ENCODE measurements around the gene TPSB2. TPM values are rescaled to one million over a fixed set of nuclear protein-coding genes. Genes with fewer than 3 reads are reported as not detected.
"Not testable (repeated sequence)": the region's sequence is repeated elsewhere in the genome, so short reads cannot be mapped to it uniquely, and the experiment has no call there.

TPSB2 gene
- total RNA-seq, 1 donor from 2014 or later = not detected

- Histone ChIP-seq H3K9ac (ENCODE audit: low read depth in 1 of 3, low read length in 3 of 3) (no peak overlapping the region), H3K36me3 (ENCODE audit: control insufficient read depth in 3 of 3, insufficient read depth in 3 of 3, low read length in 3 of 3) (no peaks in the 10 kb centered on the region), H3K9me3 (ENCODE audit: control insufficient read depth in 3 of 3, low read length in 3 of 3) (no peaks in the 10 kb centered on the region), H3K27me3 (ENCODE audit: control insufficient read depth in 3 of 3, insufficient read depth in 3 of 3, low read length in 3 of 3) (peaks cover 6 to 17% (median 14%) of the 10 kb centered on the region in 3 donors), H3K4me1 (ENCODE audit: control insufficient read depth in 3 of 3, insufficient read depth in 3 of 3, low read length in 3 of 3) (no peaks in the 10 kb centered on the region), H3K27ac (ENCODE audit: low read depth, low read length) (no peak overlapping the region), H3K4me3 (ENCODE audit: low read length in 3 of 3) (no peak overlapping the region)
Observed at GRCh38 chr16:1202274-1202673, 27.7 kb downstream of the TPSB2 start.

GRCh38 chr16:1201444-1201843 lies 28.5 kb downstream of the TPSB2 start:
- H3K9ac ChIP-seq (ENCODE audit: low read depth in 1 of 3, low read length in 3 of 3) = no peak overlapping the region
- H3K27me3 ChIP-seq (ENCODE audit: control insufficient read depth in 3 of 3, insufficient read depth in 3 of 3, low read length in 3 of 3) = peaks cover 11 to 24% (median 18%) of the 10 kb centered on the region in 3 donors
- no peaks in the 10 kb centered on the region for H3K9me3 ChIP-seq (ENCODE audit: control insufficient read depth in 3 of 3, low read length in 3 of 3)
- no peaks in the 10 kb centered on the region for H3K36me3 ChIP-seq (ENCODE audit: control insufficient read depth in 3 of 3, insufficient read depth in 3 of 3, low read length in 3 of 3)
- no peak overlapping the region for H3K4me3 ChIP-seq (ENCODE audit: low read length in 3 of 3)
- no peaks in the 10 kb centered on the region for H3K4me1 ChIP-seq (ENCODE audit: control insufficient read depth in 3 of 3, insufficient read depth in 3 of 3, low read length in 3 of 3)
- H3K27ac ChIP-seq (ENCODE audit: low read depth, low read length) = no peak overlapping the region

GRCh38 chr16:1200014-1200627 lies 29.9 kb downstream of the TPSB2 start:
- H3K9ac ChIP-seq (ENCODE audit: low read depth in 1 of 3, low read length in 3 of 3) = no peak overlapping the region
- H3K9me3 ChIP-seq (ENCODE audit: control insufficient read depth in 3 of 3, low read length in 3 of 3) = no peaks in the 10 kb centered on the region
- no peak overlapping the region for H3K4me3 ChIP-seq (ENCODE audit: low read length in 3 of 3)
- peaks cover 12 to 29% (median 21%) of the 10 kb centered on the region in 3 donors for H3K27me3 ChIP-seq (ENCODE audit: control insufficient read depth in 3 of 3, insufficient read depth in 3 of 3, low read length in 3 of 3)
- H3K27ac ChIP-seq (ENCODE audit: low read depth, low read length) = no peak overlapping the region
- H3K36me3 ChIP-seq (ENCODE audit: control insufficient read depth in 3 of 3, insufficient read depth in 3 of 3, low read length in 3 of 3) = no peaks in the 10 kb centered on the region
- H3K4me1 ChIP-seq (ENCODE audit: control insufficient read depth in 3 of 3, insufficient read depth in 3 of 3, low read length in 3 of 3) = no peaks in the 10 kb centered on the region

- H3K27ac ChIP-seq (ENCODE audit: low read depth, low read length) = no peak overlapping the region
- H3K4me1 ChIP-seq (ENCODE audit: control insufficient read depth in 3 of 3, insufficient read depth in 3 of 3, low read length in 3 of 3) = no peaks in the 10 kb centered on the region
- no peaks in the 10 kb centered on the region for H3K9me3 ChIP-seq (ENCODE audit: control insufficient read depth in 3 of 3, low read length in 3 of 3)
- no peak overlapping the region for H3K9ac ChIP-seq (ENCODE audit: low read depth in 1 of 3, low read length in 3 of 3)
- no peak overlapping the region for H3K4me3 ChIP-seq (ENCODE audit: low read length in 3 of 3)
- no peaks in the 10 kb centered on the region for H3K36me3 ChIP-seq (ENCODE audit: control insufficient read depth in 3 of 3, insufficient read depth in 3 of 3, low read length in 3 of 3)
- H3K27me3 ChIP-seq (ENCODE audit: control insufficient read depth in 3 of 3, insufficient read depth in 3 of 3, low read length in 3 of 3) = peaks cover 12 to 28% (median 23%) of the 10 kb centered on the region in 3 donors
Observed at GRCh38 chr16:1199347-1200013, 30.5 kb downstream of the TPSB2 start.

GRCh38 chr16:1198671-1199346 lies 31.2 kb downstream of the TPSB2 start:
- not testable (repeated sequence) for H3K9me3 ChIP-seq (ENCODE audit: control insufficient read depth in 3 of 3, low read length in 3 of 3); H3K9ac ChIP-seq (ENCODE audit: low read depth in 1 of 3, low read length in 3 of 3); H3K4me1 ChIP-seq (ENCODE audit: control insufficient read depth in 3 of 3, insufficient read depth in 3 of 3, low read length in 3 of 3); H3K27ac ChIP-seq (ENCODE audit: low read depth, low read length); H3K4me3 ChIP-seq (ENCODE audit: low read length in 3 of 3); H3K36me3 ChIP-seq (ENCODE audit: control insufficient read depth in 3 of 3, insufficient read depth in 3 of 3, low read length in 3 of 3)
- H3K27me3 ChIP-seq (ENCODE audit: control insufficient read depth in 3 of 3, insufficient read depth in 3 of 3, low read length in 3 of 3) = peaks cover 12 to 32% (median 23%) of the 10 kb centered on the region in 3 donors

- H3K27ac ChIP-seq (ENCODE audit: low read depth, low read length) = no peak overlapping the region
- H3K9me3 ChIP-seq (ENCODE audit: control insufficient read depth in 3 of 3, low read length in 3 of 3) = no peaks in the 10 kb centered on the region
- H3K36me3 ChIP-seq (ENCODE audit: control insufficient read depth in 3 of 3, insufficient read depth in 3 of 3, low read length in 3 of 3) = no peaks in the 10 kb centered on the region
- H3K4me1 ChIP-seq (ENCODE audit: control insufficient read depth in 3 of 3, insufficient read depth in 3 of 3, low read length in 3 of 3) = no peaks in the 10 kb centered on the region
- H3K4me3 ChIP-seq (ENCODE audit: low read length in 3 of 3) = no peak overlapping the region
- H3K27me3 ChIP-seq (ENCODE audit: control insufficient read depth in 3 of 3, insufficient read depth in 3 of 3, low read length in 3 of 3) = peaks cover 16 to 38% (median 30%) of the 10 kb centered on the region in 3 donors
- H3K9ac ChIP-seq (ENCODE audit: low read depth in 1 of 3, low read length in 3 of 3) = no peak overlapping the region
Observed at GRCh38 chr16:1198194-1198593, 31.8 kb downstream of the TPSB2 start.

GRCh38 chr16:1197237-1197866 lies 32.6 kb downstream of the TPSB2 start:
- Histone ChIP-seq H3K4me1 (ENCODE audit: control insufficient read depth in 3 of 3, insufficient read depth in 3 of 3, low read length in 3 of 3) (no peaks in the 10 kb centered on the region), H3K36me3 (ENCODE audit: control insufficient read depth in 3 of 3, insufficient read depth in 3 of 3, low read length in 3 of 3) (no peaks in the 10 kb centered on the region), H3K9ac (ENCODE audit: low read depth in 1 of 3, low read length in 3 of 3) (no peak overlapping the region), H3K27me3 (ENCODE audit: control insufficient read depth in 3 of 3, insufficient read depth in 3 of 3, low read length in 3 of 3) (peaks cover 16 to 45% (median 38%) of the 10 kb centered on the region in 3 donors), H3K4me3 (ENCODE audit: low read length in 3 of 3) (no peak overlapping the region), H3K9me3 (ENCODE audit: control insufficient read depth in 3 of 3, low read length in 3 of 3) (no peaks in the 10 kb centered on the region), H3K27ac (ENCODE audit: low read depth, low read length) (no peak overlapping the region)

GRCh38 chr16:1196494-1196893 lies 33.5 kb downstream of the TPSB2 start:
- no peak overlapping the region for H3K27ac ChIP-seq (ENCODE audit: low read depth, low read length)
- H3K27me3 ChIP-seq (ENCODE audit: control insufficient read depth in 3 of 3, insufficient read depth in 3 of 3, low read length in 3 of 3) = peaks cover 16 to 39% (median 38%) of the 10 kb centered on the region in 3 donors
- H3K4me3 ChIP-seq (ENCODE audit: low read length in 3 of 3) = no peak overlapping the region
- no peak overlapping the region for H3K9ac ChIP-seq (ENCODE audit: low read depth in 1 of 3, low read length in 3 of 3)
- no peaks in the 10 kb centered on the region for H3K36me3 ChIP-seq (ENCODE audit: control insufficient read depth in 3 of 3, insufficient read depth in 3 of 3, low read length in 3 of 3)
- H3K9me3 ChIP-seq (ENCODE audit: control insufficient read depth in 3 of 3, low read length in 3 of 3) = no peaks in the 10 kb centered on the region
- H3K4me1 ChIP-seq (ENCODE audit: control insufficient read depth in 3 of 3, insufficient read depth in 3 of 3, low read length in 3 of 3) = no peaks in the 10 kb centered on the region

- H3K36me3 ChIP-seq (ENCODE audit: control insufficient read depth in 3 of 3, insufficient read depth in 3 of 3, low read length in 3 of 3) = no peaks in the 10 kb centered on the region
- H3K4me1 ChIP-seq (ENCODE audit: control insufficient read depth in 3 of 3, insufficient read depth in 3 of 3, low read length in 3 of 3) = no peaks in the 10 kb centered on the region
- no peak overlapping the region for H3K4me3 ChIP-seq (ENCODE audit: low read length in 3 of 3)
- no peak overlapping the region for H3K27ac ChIP-seq (ENCODE audit: low read depth, low read length)
- no peaks in the 10 kb centered on the region for H3K9me3 ChIP-seq (ENCODE audit: control insufficient read depth in 3 of 3, low read length in 3 of 3)
- H3K27me3 ChIP-seq (ENCODE audit: control insufficient read depth in 3 of 3, insufficient read depth in 3 of 3, low read length in 3 of 3) = peaks cover 18 to 39% (median 38%) of the 10 kb centered on the region in 3 donors
- H3K9ac ChIP-seq (ENCODE audit: low read depth in 1 of 3, low read length in 3 of 3) = no peak overlapping the region
Observed at GRCh38 chr16:1195393-1195666, 34.7 kb downstream of the TPSB2 start.

All from skeletal muscle tissue (tissue), 4 donors.